Middle frontal gyrus (tissue), 1 donor: ENCODE data around the gene GALNTL6.

Source experiments
- DNase-seq: peaks from one replicate; pipeline ENCODE4 v3.0.0-alpha.2; 2015; ENCODE audit warnings: low spot score; ENCODE audit errors: extremely low spot score

Gene GALNTL6

DNA sequence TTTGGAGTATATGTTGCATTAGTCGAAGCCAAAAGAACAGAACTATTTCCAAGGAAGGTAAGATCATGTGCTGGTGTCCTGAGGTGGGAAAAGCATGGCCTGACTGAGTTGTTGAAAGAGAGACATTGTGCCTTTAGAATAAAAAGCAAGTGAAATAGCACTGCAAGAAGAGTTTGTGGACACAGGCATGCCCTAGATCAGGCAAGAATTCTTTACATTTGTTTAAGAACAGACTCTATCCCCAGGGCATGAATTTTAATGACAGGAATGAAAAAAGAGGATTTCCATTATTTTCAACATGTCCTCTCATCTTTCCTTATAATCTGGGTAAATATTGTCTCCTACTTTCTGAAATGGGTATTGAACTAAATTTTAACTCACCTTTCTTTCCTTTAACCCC is 839.2 kb downstream of the GALNTL6 start:
- no peak for DNase-seq

DNA sequence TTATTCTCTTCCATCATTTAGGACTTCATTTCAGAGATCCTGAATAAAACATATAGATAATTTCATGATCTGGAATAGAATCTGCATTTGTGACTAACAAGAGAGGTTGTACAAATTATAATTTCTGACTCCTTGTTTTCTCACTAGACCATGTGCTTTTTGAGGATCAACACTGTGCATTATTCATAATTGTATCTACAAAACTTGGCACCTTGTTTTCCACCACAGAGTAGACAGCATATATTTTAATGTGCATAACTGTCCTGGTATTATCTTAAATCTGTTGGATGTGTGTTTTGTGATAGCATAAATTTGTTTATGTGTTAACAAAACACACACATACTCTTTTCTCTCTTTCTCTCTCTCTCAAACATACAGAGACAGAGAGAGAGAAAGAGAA is 840.5 kb downstream of the GALNTL6 start:
- DNase-seq, result no peak

DNA sequence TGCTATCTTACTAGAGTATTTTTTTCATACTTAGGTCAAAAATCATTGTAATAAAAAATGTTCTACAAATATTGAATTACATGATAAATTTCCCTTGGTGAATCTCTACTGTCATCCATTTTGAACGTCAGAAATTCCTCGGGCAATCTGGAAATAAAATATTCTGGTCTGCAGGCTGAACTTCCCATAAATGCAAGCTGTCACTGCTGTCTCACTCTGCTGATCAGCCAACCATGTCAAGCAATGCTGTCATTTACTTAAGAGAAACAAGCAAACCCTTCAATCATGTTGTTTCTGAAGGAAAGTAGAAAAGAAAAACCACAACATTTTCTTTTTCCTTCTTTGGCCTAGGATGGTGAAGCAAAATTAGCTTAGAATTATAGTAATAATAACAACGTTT is 841.3 kb downstream of the GALNTL6 start:
- DNase-seq, result no peak

- no peak for DNase-seq
Observed at GRCh38 chr4:172656055-172656454, 842.9 kb downstream of the GALNTL6 start.

DNA sequence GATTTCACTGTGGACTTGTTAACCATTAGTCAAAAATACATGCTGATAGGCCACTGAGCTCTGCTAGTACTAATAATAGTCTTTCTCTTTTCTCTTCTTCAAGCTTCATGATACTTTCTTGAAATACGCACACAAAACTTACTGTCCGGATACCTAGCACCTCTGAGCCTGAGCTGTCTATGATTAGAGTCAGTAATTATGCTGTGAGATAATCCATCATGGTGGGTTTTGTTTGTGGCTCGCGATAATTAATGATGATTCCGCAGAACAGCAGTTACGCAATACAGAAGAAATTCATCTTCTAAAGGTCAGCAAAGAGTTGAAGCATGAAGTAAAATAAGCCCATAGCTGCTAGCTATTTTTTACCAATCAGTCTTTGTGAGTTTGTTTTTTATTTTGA is 843.9 kb downstream of the GALNTL6 start:
- DNase-seq, result no peak

DNA sequence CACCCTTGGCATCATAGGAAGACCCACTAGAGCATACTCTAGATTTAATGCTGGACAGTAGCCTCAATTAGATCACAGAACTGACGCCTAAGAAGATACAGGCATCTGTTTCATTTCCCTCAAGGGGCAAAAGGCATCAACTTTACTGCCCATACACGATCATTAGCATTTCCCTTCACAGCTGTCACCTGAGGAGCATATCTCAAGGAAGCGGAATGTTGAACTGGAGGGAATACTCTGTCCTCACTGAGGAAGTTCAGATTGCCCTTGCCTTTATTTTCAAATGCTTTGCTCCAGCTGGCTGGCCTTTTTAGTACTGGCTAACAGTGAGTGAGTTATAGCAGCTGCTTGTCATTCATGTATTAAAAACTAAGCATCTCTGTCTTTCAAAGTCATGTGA is 847.0 kb downstream of the GALNTL6 start:
- no peak for DNase-seq

GRCh38 chr4:172662113-172662512 is 848.9 kb downstream of the GALNTL6 start:
- DNase-seq, result no peak

GRCh38 chr4:172666711-172667368 is 853.6 kb downstream of the GALNTL6 start:
- no peak for DNase-seq

GRCh38 chr4:172674811-172675210 is 861.6 kb downstream of the GALNTL6 start:
- no peak for DNase-seq

DNA sequence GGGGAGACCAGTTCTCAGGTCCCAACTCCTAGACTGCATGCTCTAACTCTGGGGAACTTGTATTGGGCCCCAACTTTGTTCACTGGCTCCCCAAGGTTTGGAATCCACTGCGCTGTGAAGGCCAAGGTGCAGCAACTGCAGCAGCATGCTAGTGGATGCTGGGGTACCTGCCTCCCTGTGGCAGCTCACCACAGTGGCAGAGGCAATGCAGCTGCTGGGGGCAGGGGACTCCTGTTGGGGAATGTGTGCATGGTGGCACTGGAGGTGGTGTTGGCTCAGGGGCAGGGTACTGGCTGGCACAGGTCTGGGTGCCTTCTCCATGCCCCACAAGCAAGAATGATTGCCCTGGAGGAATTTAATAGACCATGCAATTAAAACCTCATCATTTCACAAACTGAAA is 862.0 kb downstream of the GALNTL6 start:
- DNase-seq, result no peak

GRCh38 chr4:172680691-172681090 is 867.5 kb downstream of the GALNTL6 start:
- DNase-seq, result no peak

DNA sequence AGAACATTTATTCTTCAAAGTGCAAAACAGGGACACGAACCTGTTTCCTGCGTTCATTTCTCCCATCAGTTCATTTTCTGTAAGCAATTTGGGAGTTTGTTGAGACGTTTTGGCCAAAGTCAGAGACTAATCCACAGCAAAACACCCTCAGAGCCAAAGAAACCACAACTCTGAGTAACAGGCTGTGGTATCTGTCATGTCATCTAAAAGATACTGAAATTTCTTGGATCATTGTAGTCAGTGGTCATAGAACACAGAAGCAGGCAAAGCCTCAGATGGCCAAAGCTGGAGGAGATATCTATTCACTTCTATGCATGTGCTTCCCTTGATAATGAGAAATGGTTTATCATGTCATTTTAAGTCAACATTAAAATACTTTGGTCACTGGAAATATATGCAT is 869.8 kb downstream of the GALNTL6 start:
- DNase-seq, result no peak

- no peak for DNase-seq
Observed at GRCh38 chr4:172686021-172686420, 872.8 kb downstream of the GALNTL6 start.

GRCh38 chr4:172688534-172688933 is 875.3 kb downstream of the GALNTL6 start:
- DNase-seq, result no peak

- no peak for DNase-seq
Observed at GRCh38 chr4:172691552-172691951, 878.3 kb downstream of the GALNTL6 start.

- DNase-seq, result no peak
Observed at GRCh38 chr4:172692701-172693100, 879.5 kb downstream of the GALNTL6 start.

DNA sequence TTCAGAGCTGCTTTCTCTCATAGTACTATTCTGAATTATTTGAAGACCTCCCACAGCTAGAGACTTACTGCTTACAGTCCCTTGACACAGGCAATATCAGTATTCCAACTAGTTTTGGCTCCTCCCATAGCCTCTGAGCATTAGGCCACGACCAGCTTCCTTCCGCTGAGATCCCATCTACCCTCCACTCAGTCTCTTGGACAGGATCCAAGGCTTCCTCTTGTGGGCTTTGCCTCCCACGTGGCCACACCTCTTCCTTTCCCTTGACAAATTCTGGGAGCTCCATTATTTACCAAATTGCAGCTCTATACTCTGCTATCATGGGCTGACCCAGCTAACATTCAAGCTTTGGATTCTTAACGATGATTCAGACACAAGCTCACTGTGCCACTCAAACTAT is 885.1 kb downstream of the GALNTL6 start:
- no peak for DNase-seq

DNA sequence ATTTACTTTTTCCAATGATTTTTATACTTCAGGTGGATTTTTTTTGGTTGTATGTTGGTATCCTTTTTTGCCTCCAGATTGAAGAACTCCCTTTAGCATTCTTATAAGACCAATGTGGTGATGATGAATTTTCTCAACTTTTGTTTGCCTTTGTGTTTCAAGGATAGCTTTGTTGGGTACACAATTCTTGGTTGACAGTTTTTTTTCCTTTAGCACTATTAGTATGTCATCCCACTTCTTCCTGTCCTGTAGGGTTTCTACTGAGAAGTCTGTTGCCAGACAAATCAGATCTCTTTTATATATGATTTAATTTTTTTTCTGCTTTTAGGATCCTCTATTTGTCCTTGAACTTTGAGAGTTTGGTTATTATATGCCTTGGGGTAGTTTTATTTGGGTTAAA is 892.4 kb downstream of the GALNTL6 start:
- no peak for DNase-seq

DNA sequence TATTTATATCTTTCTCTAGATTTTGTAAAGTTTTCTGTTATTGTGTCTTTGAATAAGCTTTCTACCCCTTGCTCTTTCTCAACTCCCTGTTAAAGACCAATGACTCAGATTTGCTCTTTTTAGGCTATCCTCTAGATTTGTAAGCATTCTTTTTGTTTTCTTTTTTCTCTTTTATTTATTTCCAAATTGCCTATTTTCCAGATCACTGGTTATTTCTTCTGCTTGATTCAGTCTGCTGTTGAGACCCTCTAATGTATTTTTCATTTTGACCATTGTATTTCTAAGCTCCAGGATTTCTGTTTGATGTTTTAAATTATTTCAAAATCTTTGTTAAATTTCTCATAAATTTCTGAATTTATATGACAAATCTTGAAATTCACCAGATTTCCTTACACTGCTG is 892.8 kb downstream of the GALNTL6 start:
- no peak for DNase-seq

- no peak for DNase-seq
Observed at GRCh38 chr4:172707622-172708021, 894.4 kb downstream of the GALNTL6 start.

- DNase-seq, result no peak
Observed at GRCh38 chr4:172708184-172708583, 895.0 kb downstream of the GALNTL6 start.

DNA sequence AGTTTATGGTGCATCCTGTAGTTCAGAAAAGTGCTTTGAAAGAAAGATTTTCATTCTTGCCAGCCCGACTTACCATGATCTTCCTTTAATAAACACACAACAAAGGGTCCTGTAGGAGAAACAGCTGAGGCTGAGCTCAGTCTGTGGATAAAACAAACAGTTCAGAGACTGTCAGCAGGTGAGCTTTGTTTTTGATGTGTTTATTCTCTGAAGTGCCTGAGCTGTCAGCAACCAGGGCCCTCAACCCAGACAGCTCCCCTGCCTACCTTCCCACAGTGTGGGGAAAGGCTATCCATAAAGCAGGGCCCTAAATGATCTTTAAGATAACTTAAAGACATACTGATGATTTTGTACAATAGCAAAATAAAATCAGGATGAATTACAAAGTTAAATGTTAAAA is 896.2 kb downstream of the GALNTL6 start:
- DNase-seq, result no peak

DNA sequence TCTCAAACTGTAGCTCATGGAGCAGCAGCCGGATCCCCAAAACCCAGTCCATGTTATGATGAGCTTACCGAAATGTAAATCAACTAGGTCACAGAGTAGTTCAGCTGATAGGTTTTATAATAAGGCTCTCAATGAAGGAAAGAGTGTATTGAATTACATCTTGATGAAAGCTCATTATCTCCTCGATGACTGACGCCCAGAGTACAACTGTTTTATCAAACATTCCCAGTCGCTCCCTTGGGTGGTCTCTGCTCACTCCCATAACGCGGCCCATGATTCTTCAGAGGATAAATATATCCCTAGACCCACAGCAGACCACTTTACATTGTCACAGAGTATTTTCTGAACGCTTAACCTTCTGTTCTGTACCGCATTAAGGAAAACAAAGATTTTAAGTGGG is 903.1 kb downstream of the GALNTL6 start:
- DNase-seq, result no peak

- no peak for DNase-seq
Observed at GRCh38 chr4:172721659-172722058, 908.5 kb downstream of the GALNTL6 start.
